AG08395 (cell line): ENCODE measurements around the gene LMLN.
A peak's percentile ranks its signal among the peaks of the same experiment; 100 is the strongest.
"Not testable (repeated sequence)": the region's sequence is repeated elsewhere in the genome, so short reads cannot be mapped to it uniquely, and the experiment has no call there.

ENCODE experiments used
- DNase-seq: peaks from one replicate; pipeline ENCODE4 v3.0.0; 2012; ENCODE audit warnings: mixed read lengths, low spot score

LMLN gene, protein sequence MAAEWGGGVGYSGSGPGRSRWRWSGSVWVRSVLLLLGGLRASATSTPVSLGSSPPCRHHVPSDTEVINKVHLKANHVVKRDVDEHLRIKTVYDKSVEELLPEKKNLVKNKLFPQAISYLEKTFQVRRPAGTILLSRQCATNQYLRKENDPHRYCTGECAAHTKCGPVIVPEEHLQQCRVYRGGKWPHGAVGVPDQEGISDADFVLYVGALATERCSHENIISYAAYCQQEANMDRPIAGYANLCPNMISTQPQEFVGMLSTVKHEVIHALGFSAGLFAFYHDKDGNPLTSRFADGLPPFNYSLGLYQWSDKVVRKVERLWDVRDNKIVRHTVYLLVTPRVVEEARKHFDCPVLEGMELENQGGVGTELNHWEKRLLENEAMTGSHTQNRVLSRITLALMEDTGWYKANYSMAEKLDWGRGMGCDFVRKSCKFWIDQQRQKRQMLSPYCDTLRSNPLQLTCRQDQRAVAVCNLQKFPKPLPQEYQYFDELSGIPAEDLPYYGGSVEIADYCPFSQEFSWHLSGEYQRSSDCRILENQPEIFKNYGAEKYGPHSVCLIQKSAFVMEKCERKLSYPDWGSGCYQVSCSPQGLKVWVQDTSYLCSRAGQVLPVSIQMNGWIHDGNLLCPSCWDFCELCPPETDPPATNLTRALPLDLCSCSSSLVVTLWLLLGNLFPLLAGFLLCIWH

DNA sequence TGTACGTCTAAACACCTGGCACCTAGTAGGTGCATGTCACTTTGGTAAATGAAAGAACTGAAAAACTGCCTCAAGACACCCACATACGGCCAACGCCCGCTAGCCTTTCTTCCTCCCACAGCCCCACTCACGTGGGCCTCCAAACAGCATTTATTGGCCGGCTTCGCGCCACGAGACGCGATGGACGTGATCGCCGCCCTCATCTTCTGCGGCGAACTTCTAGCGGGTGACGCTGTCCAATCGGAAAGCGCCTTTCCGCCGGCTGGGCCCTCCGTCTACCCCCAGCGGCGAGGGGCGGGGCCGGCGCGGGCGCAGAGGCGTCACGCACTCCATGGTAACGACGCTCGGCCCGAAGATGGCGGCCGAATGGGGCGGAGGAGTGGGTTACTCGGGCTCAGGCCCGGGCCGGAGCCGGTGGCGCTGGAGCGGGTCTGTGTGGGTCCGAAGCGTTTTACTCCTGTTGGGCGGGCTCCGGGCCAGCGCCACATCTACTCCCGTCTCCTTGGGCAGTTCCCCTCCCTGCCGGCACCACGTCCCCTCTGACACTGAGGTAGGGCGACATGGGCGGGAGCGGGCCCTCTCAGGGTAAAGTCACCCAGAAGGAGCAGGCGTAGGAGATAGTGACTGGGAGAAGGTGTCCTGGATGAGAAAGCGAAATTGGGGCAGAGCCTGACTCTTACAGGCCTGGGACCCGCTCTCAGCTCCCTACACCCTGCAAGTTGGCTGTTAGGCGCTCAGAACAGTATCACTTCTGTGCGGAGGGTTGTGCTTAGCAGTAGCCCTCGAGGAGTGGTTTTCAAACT, at the start of gene LMLN:
Gene LMLN, plus strand, starts transcription at position 327 of the 803 bp plus-strand sequence. Its CDS starts 29 bp downstream, at position 356.
- peak; percentile 97 for DNase-seq

DNA sequence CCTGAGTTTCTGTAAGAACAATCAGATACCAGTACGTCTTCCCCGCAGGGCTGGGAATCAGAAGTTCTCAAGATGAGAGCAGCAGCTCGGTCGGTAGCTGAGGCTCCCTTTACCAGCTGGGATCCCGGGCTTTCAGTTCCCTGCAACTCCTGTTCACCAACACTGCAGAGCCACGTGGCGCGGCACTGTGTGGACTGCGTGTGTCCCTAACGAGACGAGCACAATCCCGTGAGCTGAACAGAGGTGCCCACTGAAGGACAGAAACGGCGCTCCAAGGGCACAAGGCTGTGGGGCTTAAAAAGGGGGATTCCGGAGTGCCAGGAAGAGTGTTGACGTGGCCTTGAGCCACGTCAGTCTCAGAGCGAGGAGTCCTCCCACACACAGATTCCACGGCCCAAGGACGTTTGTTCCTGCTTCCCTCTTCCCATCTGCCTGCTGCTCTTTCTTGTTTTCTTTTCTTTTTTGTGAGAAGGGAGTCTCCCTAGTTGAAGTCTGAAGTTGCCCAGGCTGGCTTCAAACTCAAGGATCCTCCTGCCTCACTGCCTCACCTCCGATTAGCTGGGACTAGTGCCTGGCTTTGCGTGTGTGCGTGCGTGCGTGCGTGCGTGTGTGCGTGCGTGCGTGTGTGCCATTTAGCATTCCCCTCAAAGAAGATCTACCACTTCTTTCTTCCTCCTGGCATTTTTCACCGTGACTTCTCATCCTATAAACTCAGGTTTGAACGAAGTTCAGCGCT, 47.1 kb upstream of the LMLN start:
- no peak for DNase-seq

DNA sequence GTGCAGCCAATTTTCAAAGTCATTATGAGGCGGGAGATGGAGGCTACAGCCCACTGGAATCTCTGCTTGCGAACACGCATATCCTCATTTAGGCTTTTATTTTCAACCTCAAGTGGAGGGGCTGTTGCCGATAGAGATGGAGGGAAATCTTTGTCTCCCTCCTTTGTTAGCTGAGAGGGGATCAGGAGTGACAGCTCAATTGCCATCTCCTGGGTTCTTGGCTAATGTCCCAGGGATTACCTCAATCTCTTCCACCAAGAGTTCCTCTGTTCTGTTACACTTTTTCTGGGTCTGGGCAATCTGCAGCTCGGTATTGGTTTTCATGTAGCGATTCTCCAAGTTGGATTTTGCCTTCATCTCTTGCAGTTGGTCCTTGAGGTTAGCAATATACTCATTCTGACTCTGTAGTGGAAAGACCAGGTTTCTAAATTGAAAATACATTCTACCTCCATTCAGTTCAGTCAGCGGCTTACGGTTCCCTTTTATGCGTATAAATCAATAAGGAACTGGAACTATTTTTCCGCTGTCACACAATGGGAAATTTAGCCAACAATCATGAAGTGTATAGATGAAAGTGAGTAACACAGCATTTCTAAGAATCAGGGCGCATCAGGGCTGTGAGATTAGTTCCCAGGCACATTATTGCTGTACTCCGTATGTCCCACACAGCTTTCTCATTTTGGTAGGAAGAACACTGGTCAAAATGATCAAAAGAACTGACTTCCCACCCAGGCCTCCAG, 46.2 kb upstream of the LMLN start:
- DNase-seq = no peak

DNA sequence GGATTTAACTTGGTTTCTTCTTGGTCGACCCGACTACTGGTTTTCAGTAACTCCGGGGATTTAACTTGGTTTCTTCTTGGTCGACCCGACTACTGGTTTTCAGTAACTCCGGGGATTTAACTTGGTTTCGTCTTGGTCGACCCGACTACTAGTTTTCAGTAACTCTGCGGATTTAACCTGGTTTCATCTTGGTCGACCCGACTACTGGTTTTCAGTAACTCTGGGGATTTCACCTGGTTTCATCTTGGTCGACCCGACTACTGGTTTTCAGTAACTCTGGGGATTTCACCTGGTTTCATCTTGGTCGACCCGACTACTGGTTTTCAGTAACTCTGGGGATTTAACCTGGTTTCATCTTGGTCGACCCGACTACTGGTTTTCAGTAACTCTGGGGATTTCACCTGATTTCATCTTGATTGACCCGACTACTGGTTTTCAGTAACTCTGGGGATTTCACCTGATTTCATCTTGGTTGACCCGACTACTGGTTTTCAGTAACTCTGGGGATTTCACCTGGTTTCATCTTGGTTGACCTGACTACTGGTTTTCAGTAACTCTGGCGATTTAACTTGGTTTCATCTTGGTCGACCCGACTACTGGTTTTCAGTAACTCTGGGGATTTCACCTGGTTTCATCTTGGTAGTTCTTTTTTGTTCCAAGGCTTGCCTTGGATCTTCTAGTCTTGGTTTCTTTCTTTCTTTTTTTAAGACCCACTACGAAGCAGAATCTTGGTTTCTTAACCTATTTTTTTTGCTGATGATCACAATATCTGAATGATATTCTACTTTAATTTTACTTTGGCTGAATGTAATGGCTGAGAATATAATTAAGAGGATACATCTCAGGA, 38.4 kb upstream of the LMLN start:
- not testable (repeated sequence) for DNase-seq

DNA sequence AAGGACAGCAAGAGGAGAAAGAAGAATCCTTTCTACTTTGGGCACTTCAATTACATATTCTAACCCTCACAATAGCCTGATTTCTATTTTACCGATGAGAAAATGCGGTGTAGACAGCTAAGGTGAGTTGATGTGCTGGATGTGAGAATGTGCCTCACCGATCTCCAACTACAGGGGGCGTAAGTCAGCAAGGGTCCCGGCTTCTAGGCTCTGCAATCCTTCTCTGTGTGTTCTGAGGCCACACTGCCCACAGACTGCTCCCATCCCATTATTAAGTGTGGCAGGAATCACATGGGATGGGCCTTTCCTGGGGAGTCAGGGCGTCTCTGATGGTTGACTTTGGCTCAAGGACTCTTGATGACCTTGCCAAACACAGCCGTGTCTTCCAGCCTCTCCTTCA, 33.6 kb upstream of the LMLN start:
- DNase-seq = no peak

DNA sequence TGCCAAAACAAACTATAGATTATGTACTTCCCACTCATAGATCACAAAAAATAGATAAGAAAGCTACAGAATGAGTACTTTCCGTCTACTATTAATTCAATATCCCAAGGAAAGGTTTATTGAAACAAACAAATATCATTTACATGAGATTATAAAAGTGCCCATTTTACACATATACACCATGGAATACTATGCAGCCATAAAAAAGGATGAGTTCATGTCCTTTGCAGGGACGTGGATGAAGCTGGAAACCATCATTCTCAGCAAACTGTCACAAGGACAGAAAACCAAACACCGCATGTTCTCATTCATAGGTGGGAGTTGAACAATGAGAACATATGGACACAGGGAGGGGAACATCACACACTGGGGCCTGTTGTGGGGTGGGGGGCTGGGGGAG, 32.4 kb upstream of the LMLN start:
- not testable (repeated sequence) for DNase-seq

DNA sequence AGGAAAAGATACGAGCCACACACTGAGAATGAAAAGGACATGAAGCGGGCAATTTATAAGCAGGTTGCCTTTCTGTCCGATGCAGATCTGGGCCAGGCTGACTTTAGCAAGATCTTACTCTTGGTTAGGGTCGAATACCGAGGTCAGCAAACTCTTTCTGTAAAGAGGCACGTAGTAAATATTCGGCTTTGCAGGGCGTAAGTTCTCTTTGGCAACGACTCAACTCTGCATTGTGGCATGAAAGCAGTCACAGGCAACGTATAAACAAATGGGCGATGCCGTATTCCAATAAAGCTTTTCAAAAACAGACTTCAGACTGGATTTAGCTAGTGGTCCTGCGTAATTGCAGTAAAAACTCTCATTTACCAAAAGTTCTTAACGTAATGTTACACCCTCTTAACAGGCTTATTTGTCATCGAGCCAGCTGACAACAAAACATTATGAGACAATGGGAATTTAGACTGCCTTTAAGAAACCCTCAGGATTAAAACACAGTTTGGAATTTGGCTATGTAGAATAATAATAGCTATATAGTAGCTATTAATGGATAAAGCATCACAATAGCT, 23.1 kb upstream of the LMLN start:
- no peak for DNase-seq

DNA sequence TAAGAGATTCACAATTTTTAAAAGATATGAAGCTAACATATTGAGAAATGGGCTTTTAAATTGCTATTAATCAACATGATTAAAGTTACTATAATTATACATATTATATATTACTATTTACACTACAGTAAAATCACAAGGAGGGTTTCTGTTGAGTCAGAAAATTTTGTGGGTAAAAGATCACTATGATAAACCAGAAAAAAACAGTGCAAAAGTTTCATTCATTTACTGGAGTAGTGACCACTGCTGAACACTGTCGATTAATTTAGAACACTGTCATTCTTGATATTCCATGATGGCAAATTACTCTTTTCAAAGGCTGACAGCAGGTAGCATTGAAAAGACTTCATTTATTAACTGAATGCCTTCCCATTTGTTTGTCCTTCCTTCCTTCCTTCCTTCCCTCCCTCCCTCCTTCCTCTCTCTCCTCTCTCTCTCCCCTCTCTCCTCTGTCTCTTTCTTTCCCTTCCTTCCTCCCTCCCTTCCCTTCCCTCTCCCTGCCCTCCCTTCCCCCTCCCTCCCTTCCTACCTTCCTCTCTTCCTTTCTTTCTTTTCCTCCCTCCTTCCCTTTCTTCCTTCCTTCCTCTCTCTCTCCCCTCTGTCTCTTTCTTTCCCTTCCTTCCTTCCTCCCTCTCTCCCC, 19.2 kb upstream of the LMLN start:
- no peak for DNase-seq

DNA sequence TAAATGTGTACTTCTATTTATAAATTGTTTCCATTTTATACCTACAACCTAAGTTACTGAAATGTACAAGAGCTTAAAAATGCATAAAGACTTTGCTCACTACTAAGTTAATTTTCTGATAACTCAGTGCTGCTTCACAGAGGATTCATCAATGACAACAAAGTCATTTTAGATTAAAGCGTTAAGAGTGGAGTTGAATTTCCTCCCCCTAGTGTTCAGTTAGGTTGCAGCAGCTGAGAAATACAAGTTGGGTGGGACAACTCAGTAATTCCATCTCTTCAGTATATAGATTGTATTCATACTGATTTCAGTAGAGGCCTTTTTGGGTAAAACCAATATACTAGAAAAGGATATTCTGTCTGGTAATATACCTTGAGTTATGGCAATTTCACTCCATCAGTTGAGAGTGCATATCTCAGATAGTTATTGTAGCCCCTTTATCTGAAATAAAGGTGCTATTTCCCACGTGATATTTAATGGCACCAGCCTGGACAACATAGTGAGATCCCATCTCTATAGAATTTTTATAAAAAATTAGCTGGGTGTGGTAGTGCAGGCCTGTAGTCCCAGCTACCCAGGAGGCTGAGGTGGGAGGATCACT, 17.0 kb upstream of the LMLN start:
- DNase-seq = peak; percentile 52

DNA sequence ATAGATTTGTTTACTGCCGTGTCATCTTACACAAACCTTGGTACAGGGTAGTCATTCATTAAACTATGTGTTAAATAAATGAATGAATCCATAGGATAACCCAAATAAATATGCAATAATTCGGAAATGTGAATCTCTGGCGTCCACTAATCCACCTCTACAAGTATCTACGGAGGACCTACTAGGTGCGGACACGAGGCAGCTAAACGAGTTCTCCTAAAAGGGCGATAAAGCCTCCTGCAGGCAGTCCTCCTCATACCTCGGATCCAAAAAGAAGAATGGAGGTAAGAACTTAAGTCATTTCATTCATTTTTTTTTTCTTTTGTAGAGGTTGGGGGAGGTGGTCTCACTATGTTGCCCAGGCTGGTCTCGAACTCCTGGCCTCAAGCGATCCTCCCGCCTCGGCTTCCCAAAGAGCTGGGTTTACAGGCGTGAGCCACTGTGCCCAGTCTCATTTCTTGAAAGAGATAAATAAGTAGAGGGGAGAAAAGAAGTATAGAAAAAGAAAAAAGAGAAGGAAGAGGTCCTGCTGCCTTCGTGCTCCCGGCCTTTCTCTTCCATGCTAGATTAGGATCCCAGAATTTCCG, 10.7 kb upstream of the LMLN start:
- no peak for DNase-seq

DNA sequence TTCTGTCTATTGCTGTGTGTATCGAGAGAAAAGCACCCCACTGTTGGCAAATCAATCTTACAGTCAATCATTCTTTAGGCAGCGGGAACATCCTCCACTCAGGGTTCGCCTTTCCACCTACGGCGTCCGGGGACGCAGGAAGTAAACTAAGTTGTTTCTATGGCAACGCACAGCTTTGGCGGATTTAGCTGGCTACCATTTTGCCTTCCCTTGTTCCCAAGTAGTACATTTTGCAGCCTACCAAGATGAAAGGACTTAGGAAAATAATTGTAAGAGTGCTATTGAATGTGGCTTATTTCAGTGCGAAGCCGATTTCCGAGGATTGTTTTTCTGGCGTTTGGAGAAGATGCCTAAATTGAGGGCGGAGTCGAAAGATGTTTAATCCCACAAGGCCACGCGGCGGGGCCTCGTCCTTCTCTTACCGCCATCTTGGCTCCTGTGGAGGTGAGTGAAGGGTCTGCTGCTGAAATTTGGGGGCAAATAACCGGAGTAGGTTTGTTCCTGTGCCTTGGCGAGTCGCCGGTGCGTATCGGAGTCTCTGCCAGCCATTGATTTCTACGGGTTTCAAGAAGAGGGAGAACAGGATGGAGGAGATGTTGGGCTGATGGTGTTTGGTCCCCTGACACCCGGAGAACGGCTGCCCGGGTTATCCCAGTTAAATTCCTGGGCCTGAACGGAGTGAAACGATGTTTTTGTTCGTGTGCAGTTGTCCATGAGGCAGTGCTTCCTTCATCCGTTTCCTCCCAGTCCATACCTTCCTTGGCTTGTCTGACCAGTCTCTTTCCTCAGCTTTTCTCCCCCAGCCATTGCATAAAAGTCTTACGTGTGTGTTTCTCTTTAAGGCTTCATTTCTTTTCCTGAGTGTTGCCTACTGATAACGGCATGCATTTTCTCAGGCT, 10.0 kb upstream of the LMLN start, which contains the start of gene RPL35A:
Gene RPL35A, plus strand, starts transcription at position 413 of the 899 bp plus-strand sequence. CDS start 778 bp downstream, outside the sequence.
- DNase-seq = peak; percentile 91

DNA sequence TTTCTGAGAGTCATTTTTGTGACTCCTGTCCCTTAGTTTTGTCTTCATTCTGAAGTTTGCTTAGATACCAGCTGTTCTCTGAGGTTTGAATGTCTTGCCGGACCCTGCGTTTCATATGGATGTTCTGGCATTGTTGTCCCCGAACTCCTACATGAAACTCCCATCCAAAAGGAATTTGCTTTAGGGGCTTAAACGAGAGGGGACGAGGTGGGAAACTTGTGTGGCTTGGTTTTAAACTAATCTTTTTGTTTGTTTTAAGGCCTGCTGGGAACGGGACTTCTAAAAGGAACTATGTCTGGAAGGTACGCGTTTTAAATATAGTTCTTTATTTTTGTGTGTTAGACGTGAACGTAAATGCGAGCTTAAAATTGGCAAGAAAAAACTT, 9.3 kb upstream of the LMLN start:
- DNase-seq = no peak

DNA sequence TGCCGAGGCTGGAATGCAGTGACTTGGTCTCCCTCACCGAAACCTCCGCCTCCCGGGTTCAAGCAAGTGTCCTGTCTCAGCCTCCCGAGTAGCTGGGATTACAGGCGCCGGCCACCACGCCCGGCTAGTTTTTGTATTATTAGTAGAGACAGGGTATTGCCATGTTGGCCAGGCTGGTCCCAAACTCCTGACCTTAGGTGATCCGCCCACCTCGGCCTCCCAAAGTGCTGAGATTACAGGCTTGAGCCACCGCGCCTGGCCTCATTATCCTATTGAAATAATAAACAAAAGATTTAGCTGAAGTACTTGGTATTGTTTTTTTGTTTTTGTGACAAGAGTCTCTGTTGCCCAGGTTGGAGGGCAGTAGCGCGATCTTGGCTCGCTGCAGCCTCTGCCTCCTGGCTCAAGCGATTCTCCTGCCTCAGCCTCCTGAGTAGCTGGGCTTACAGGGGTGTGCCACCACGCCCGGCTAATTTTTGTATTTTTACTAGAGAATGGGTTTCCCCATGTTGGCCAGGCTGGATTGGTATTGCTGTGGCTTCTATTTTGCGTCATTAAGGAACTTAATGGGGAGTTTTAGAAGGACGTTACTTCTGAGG, 8.5 kb upstream of the LMLN start:
- DNase-seq = no peak

DNA sequence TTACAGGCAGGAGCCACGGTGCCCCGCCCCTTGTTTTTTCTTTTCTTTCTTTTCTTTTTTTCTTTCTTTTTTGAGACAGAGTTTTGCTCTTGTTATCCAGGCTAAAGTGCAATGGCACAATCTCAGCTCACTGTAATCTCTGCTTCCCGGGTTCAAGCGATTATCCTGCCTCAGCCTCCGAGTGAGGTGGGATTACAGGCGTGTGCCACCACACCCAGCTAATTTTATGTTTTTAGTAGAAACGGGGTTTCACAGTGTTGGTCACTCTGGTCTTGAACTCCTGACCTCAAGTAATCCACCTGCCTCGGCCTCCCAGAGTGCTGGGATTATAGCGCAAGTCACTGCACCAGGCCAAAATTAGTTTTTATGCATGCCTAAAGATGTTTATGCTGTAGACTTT, 7.6 kb upstream of the LMLN start:
- no peak for DNase-seq

DNA sequence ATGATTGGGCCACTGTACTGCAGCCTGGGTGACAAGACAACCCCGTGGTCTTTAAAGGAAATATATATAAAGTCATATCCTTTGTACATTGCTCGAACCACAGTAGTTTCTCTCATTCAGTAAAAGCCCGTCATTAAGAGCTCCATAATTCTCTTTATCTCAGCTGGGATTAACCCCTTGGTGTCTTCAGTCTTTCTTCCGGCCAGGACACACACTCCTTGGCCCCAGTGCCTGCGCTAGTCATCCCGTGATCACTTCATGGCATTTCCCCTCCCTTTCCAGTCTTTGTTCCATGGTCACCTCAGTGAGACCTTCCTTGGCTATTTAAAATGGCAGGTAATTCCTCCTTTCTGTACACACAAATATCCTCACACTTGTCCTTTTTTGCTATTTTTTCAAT, 6.7 kb upstream of the LMLN start:
- no peak for DNase-seq

DNA sequence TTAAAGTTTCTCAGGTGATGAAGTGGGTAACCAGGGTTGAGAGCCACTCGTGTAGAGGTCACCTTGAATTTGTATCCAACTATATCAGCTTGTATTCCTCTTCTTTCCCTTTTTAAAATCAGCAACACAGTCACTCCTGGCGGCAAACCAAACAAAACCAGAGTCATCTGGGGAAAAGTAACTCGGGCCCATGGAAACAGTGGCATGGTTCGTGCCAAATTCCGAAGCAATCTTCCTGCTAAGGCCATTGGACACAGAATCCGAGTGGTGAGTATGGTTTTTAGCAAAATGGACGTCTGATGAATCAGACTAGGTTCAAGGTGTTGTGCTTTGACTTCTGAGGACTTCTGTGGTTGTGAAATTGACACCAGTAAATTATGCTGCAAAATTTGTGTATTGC, 6.1 kb upstream of the LMLN start:
- no peak for DNase-seq

DNA sequence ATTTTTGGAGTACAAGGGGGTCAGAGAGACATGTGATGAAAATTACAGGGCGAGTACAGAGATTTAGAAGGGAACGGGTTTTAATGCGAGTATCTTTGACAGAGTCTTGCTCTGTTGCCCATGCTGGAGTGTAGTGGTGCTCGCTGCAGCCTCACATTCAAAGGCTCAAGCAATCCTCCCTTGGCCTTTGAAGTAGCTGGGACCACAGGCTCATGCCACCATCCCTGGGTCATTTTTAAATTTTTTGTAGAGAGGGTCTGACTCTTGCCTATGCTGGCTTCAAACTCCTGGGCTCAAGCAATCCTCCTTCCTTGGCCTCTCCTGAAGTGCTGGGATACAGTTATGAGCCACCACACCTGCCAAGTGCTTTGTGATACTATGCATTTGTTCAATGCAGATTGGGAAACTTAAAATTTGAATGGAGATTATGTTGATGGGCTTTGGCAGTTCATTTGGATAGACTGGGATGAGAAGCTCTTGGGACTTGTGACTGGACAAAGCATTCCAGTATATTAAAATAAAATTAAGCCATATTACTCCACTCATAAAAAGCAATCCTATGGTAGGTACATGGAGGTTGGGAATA, 4.0 kb upstream of the LMLN start:
- no peak for DNase-seq
